Endothelial cell of umbilical vein (primary cell): Measurements from ENCODE around the gene NUDT16L1.
A peak's percentile ranks its signal among the peaks of the same experiment; 100 is the strongest.

Source experiments
- CTCF ChIP-seq, 2 donors: IDR thresholded peaks; 1 replicate in 1 of 2; 2 replicates in 1 of 2; pipeline ENCODE4 v1.5.1; 2011; ENCODE audit warnings: low read length in 2 of 2, mild to moderate bottlenecking in 2 of 2, moderate library complexity in 2 of 2, control low read depth in 1 of 2, inconsistent platforms in 1 of 2, low read depth in 1 of 2; ENCODE audit not compliant: insufficient read depth in 1 of 2; ENCODE audit errors: extremely low read depth in 1 of 2
- EZH2 ChIP-seq: IDR thresholded peaks from 2 replicates; pipeline ENCODE4 v1.6.1; 2012; ENCODE audit warnings: borderline replicate concordance, low read depth, mild to moderate bottlenecking, moderate library complexity, low read length, inconsistent platforms; ENCODE audit not compliant: severe bottlenecking
- FOS ChIP-seq: IDR thresholded peaks from 2 replicates; pipeline ENCODE4 v1.6.1; 2011; ENCODE audit warnings: mild to moderate bottlenecking, low read length, moderate library complexity, borderline replicate concordance; ENCODE audit not compliant: insufficient read depth
- GATA2 ChIP-seq: IDR thresholded peaks from 2 replicates; pipeline ENCODE4 v1.7.0; 2011; ENCODE audit warnings: low read depth, mild to moderate bottlenecking, moderate library complexity, mixed read lengths, low read length; ENCODE audit not compliant: insufficient read length, insufficient read depth
- JUN ChIP-seq: IDR thresholded peaks from 2 replicates; pipeline ENCODE4 v1.6.1; 2011; ENCODE audit warnings: borderline replicate concordance, low read depth; ENCODE audit not compliant: insufficient read length, insufficient read depth
- MAX ChIP-seq: IDR thresholded peaks from 2 replicates; pipeline ENCODE4 v1.6.1; 2011; ENCODE audit not compliant: insufficient read depth, insufficient read length
- MYC ChIP-seq: IDR thresholded peaks from one replicate; pipeline ENCODE4 v1.6.1; 2011; ENCODE audit warnings: mild to moderate bottlenecking, low read depth, low read length
- POLR2A ChIP-seq: IDR thresholded peaks from 2 replicates; pipeline ENCODE4 v1.6.1; 2012; ENCODE audit warnings: low read depth, mild to moderate bottlenecking, control low read depth, low read length
- POLR2AphosphoS5 ChIP-seq: IDR thresholded peaks from 2 replicates; pipeline ENCODE4 v1.6.1; 2012; ENCODE audit warnings: low read depth, mild to moderate bottlenecking, control low read depth, low read length, moderate library complexity; ENCODE audit not compliant: insufficient read depth

GRCh38 chr16:4734730-4735535 lies 41.6 kb downstream of the NUDT16L1 start:
- TF ChIP-seq CTCF (IDR thresholded peaks at IDR 0.05; ENCODE audit: extremely low read depth in 1 of 2, insufficient read depth in 1 of 2, low read depth in 1 of 2, low read length in 2 of 2) (no peak), POLR2AphosphoS5 (peak; percentile 25), MAX (peak; percentile 62), EZH2 (no peak), MYC (no peak), POLR2A (peak; percentile 83), FOS (no peak), JUN (no peak), GATA2 (no peak)
